DND-41 (cell line): Measurements from ENCODE around the gene NUMBL.

ENCODE experiments used
- CTCF ChIP-seq: IDR thresholded peaks from 2 replicates; pipeline ENCODE4 v1.5.1; 2012; ENCODE audit warnings: borderline replicate concordance, low read length, moderate library complexity, mild to moderate bottlenecking; ENCODE audit not compliant: poor library complexity, severe bottlenecking; ENCODE audit errors: extremely low read depth
- EZH2 ChIP-seq: IDR thresholded peaks from 3 replicates; pipeline ENCODE4 v1.6.1; 2012; ENCODE audit warnings: borderline replicate concordance, low read depth, mild to moderate bottlenecking, moderate library complexity, low read length, inconsistent platforms; ENCODE audit not compliant: severe bottlenecking

GRCh38 chr19:40626918-40627317 lies 63.5 kb downstream of the NUMBL start:
- TF ChIP-seq EZH2: no peak
- no peak for TF ChIP-seq CTCF
